Ovary (tissue), 9 donors: ENCODE results near the gene EEF1A2. TPM values are rescaled to one million over a fixed set of nuclear protein-coding genes. Genes with fewer than 3 reads are reported as not detected.

Experiments
- DNase-seq, 5 donors: peaks; one replicate each; pipeline ENCODE4 v3.0.0-alpha.2; 2019 to 2020
- H3K27ac ChIP-seq, 2 donors: fragments of 200-600 bp; one replicate each; pipeline versions ENCODE4 v1.5.1 to v1.8.0; 2019 to 2022
- H3K27me3 ChIP-seq: fragments of 200-600 bp; one replicate; pipeline ENCODE4 v1.8.0; 2022
- H3K36me3 ChIP-seq: fragments of 200-600 bp; sonication (generic); one replicate; pipeline ENCODE4 v1.5.1; 2019
- H3K4me1 ChIP-seq: one replicate; pipeline ENCODE4 v1.8.1; 2013; ENCODE audit warnings: mild to moderate bottlenecking, moderate library complexity; ENCODE audit not compliant: insufficient read depth
- H3K4me3 ChIP-seq: fragments of 200-600 bp; sonication (generic); one replicate; pipeline ENCODE4 v1.5.1; 2017
- H3K9me3 ChIP-seq, 2 donors: fragments of 200-600 bp in 1 of 2; sonication (generic) in 1 of 2; one replicate each; pipeline versions ENCODE4 v1.5.1 to v1.8.1; 2013 to 2019; ENCODE audit warnings: mild to moderate bottlenecking in 1 of 2, moderate library complexity in 1 of 2
- EP300 ChIP-seq: sonication (generic); formaldehyde crosslinking; IDR thresholded peaks from one replicate; pipeline ENCODE4 v1.6.1; 2017; ENCODE audit warnings: antibody characterized with exemption
- POLR2A ChIP-seq: fragments of 450-650 bp; IDR thresholded peaks from one replicate; pipeline ENCODE4 v1.6.1; 2017; ENCODE audit warnings: antibody characterized with exemption, mild to moderate bottlenecking, moderate library complexity
- WGBS, 3 donors: extraction: QIAGEN DNeasy Blood & Tissue Kit in 1 of 3; methylation state at CpG; one replicate each; pipeline versions ENCODE4 v1.1.5 to v1.1.7; 2013 to 2017; 5-methylcytosine and 5-hydroxymethylcytosine counted together
- intact Hi-C, 4 donors: fragments of 100-400 bp; cut with DNase I; formaldehyde crosslinking; loops; one replicate each; pipeline versions ENCODE4 v1.11.0 to v1.15.1; 2022 to 2023
- polyA plus RNA-seq, 2 donors: library from polyadenylated mRNA; stranded (reverse); fragments of 200-250 nt in 1 of 2; fragments of 350-450 nt in 1 of 2; fragmentation: Illumina TruSeq in 1 of 2; extraction: RNeasy Lipid Tissue Mini Kit (QIAGEN cat#74804) in 1 of 2; gene quantifications; one replicate each; pipeline ENCODE4 v1.2.3, GENCODE V29; 2013 to 2014
- total RNA-seq, 7 donors: library from RNA; depleted of rRNA in 2 of 7; stranded (reverse); fragments of >200 nt in 2 of 7; fragmentation: NEBNext Ultra II Directional in 3 of 7; extraction: Animal tissue kit (Norgen Biotek cat#: 25700) in 3 of 7; gene quantifications; one replicate each; pipeline versions ENCODE4 v1.1.0 to v1.2.4, GENCODE V29; 2016 to 2023
- TF ChIP-seq, protein P1 (sequence below), 3 donors: fragments of 450-650 bp in 2 of 3; fragments of 200-600 bp in 1 of 3; IDR thresholded peaks; one replicate each; pipeline versions ENCODE4 v1.5.1 to v1.8.0; 2016 to 2022; ENCODE audit warnings: antibody characterized with exemption in 3 of 3, mild to moderate bottlenecking in 1 of 3
- donor health status: DM: no; HTN: no; CAD: no; lungs with moderate emphysema.
- donor health status: DM: no; HTN: no; CAD: no.
- donor health status: Bipolar disorder and iron deficiency.
- donor health status: DM: yes; HTN: yes; CAD: no.
- donor health status: DM: no; HTN: no; CAD: no.
- donor health status: DM: yes; HTN: yes; CAD: no.

The EEF1A2 gene
- total and polyA plus RNA-seq, 9 donors: 0.25 to 1.3 (median 0.69) TPM

DNA sequence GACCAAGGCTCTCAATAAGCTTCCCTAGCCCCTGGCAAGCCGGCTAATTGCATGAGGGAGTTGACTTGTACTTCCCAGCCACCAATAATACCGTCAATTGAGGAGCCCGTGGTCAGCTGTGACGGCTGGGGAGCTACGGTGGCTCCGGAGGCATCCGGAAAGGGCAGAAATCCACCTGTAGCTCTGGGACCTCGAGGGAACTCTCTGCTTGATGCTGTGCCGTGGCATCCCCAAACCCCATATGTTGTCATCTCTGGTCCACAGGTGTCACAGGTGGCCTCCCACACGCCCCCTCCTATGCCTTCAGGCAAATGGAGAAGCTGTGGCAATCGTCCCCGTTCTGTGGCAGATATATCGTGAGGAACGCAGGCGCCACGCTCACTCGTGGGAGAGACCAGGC lies 20.9 kb downstream of the EEF1A2 start:
- no peaks in the 10 kb centered on the region for H3K27me3 ChIP-seq
- no peaks in the 10 kb centered on the region for H3K9me3 ChIP-seq
- H3K4me1 ChIP-seq: no peaks in the 10 kb centered on the region
- intact Hi-C loops: no loop called here
- H3K27ac ChIP-seq: no peak overlapping the region
- no peak for TF ChIP-seq EP300
- TF ChIP-seq POLR2A: no peak
- TF ChIP-seq, protein P1, sequence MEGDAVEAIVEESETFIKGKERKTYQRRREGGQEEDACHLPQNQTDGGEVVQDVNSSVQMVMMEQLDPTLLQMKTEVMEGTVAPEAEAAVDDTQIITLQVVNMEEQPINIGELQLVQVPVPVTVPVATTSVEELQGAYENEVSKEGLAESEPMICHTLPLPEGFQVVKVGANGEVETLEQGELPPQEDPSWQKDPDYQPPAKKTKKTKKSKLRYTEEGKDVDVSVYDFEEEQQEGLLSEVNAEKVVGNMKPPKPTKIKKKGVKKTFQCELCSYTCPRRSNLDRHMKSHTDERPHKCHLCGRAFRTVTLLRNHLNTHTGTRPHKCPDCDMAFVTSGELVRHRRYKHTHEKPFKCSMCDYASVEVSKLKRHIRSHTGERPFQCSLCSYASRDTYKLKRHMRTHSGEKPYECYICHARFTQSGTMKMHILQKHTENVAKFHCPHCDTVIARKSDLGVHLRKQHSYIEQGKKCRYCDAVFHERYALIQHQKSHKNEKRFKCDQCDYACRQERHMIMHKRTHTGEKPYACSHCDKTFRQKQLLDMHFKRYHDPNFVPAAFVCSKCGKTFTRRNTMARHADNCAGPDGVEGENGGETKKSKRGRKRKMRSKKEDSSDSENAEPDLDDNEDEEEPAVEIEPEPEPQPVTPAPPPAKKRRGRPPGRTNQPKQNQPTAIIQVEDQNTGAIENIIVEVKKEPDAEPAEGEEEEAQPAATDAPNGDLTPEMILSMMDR (IDR thresholded peaks at IDR 0.05): no peak
- no peak overlapping the region for H3K4me3 ChIP-seq
- no peaks in the 10 kb centered on the region for H3K36me3 ChIP-seq
- no peak for DNase-seq
- WGBS, 3 donors: 43 to 48% (median 43%) methylated on average over 17 of the region's 17 CpGs

- Histone ChIP-seq H3K27ac (no peak overlapping the region), H3K4me1 (no peaks in the 10 kb centered on the region), H3K4me3 (no peak overlapping the region), H3K36me3 (no peaks in the 10 kb centered on the region), H3K27me3 (peaks cover under 1% of the 10 kb centered on the region), H3K9me3 (no peaks in the 10 kb centered on the region)
- no peak for TF ChIP-seq EP300
- no peak for TF ChIP-seq POLR2A
- TF ChIP-seq, protein P1 (IDR thresholded peaks at IDR 0.05): no peak
- 28 to 33% (median 31%) methylated on average over 19 to 21 of the region's 21 CpGs for WGBS, 3 donors
- no peak for DNase-seq
- intact Hi-C loops: no loop called here
These were observed 21.7 kb downstream of the EEF1A2 start for GRCh38 chr20:63477061-63477616.

DNA sequence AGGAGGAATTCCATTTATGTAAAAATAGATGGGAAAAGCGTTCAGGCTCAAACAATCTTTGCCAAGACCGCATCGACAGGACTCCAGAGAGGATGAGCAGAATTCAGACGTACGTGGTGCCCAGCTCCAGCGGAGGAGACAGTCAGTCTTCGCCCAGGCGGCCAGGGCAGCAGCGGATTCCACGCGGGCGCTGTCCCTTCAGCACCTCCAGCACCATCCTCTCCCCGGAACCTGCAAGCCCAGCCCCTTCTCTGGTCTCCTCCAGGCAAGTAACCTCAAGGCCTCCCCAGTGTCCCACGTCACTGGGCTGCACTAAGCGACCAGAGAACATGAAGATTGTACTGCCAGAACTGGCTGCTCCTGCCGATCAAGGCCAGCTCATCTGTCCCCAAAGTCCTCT lies 23.7 kb downstream of the EEF1A2 start:
- 4 to 8% (median 5%) methylated on average over 15 to 16 of the region's 16 CpGs for WGBS, 3 donors
- Histone ChIP-seq H3K36me3 (no peaks in the 10 kb centered on the region), H3K4me3 (no peak overlapping the region), H3K4me1 (no peaks in the 10 kb centered on the region), H3K9me3 (no peaks in the 10 kb centered on the region), H3K27me3 (peaks cover 2% of the 10 kb centered on the region), H3K27ac (no peak overlapping the region)
- DNase-seq: no peak
- TF ChIP-seq POLR2A (no peak), EP300 (no peak)
- TF ChIP-seq, protein P1 (IDR thresholded peaks at IDR 0.05): no peak
- intact Hi-C loops: no loop called here

GRCh38 chr20:63473555-63474449 lies 25.1 kb downstream of the EEF1A2 start:
- H3K4me3 ChIP-seq: no peak overlapping the region
- 31 to 40% (median 39%) methylated on average over 30 of the region's 30 CpGs for WGBS, 3 donors
- H3K4me1 ChIP-seq: no peaks in the 10 kb centered on the region
- intact Hi-C loops: no loop called here
- no peaks in the 10 kb centered on the region for H3K36me3 ChIP-seq
- no peak overlapping the region for H3K27ac ChIP-seq
- H3K9me3 ChIP-seq: no peaks in the 10 kb centered on the region
- H3K27me3 ChIP-seq: peaks cover 2% of the 10 kb centered on the region
- TF ChIP-seq EP300 (no peak), POLR2A (no peak)
- TF ChIP-seq, protein P1 (IDR thresholded peaks at IDR 0.05): no peak
- no peak for DNase-seq
